GM18951 (cell line): Measurements from ENCODE around the gene SNRNP25.

Experiments
- POLR2A ChIP-seq: IDR thresholded peaks from 4 replicates; pipeline ENCODE4 v1.6.1; 2011; ENCODE audit warnings: mild to moderate bottlenecking; ENCODE audit not compliant: insufficient read length, insufficient read depth; ENCODE audit errors: extremely low read depth
- in situ Hi-C: fragments of 300-500 bp; cut with MboI; formaldehyde crosslinking; loops from one replicate; pipeline ENCODE4 v1.12.0; 2022; ENCODE audit warnings: low sequenced_read_pairs, mixed read lengths, inconsistent platforms; ENCODE audit not compliant: unreplicated experiment

The SNRNP25 gene

GRCh38 chr16:102060-102855 lies 48.6 kb downstream of the SNRNP25 start:
- no peak for TF ChIP-seq POLR2A
- in situ Hi-C loops = no loop called here

- in situ Hi-C loops = no loop called here
- no peak for TF ChIP-seq POLR2A
These were observed 50.7 kb downstream of the SNRNP25 start for GRCh38 chr16:104355-104754.

DNA sequence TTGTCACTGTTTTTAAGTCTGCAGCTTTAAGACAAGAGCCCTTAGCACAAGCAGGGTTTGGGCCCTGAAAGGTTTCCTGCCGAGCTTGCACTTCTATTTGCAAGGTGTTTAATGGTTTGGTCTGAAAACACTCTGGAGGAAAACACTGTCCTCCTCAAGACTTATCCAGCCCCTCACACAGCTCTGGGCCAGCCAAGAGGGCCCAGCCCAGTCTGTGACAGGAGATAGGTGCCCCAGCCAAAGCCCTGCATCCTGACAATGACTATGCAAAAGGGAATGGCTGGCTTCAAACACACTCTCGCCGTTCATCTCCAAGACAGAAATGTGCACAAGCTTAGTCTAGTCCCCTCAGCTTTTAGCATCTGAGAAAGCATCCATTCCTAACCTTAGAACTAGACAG lies 51.3 kb downstream of the SNRNP25 start:
- in situ Hi-C loops = no loop called here
- TF ChIP-seq POLR2A = no peak

GRCh38 chr16:105521-105920 lies 51.9 kb downstream of the SNRNP25 start:
- in situ Hi-C loops = no loop called here
- TF ChIP-seq POLR2A = no peak

GRCh38 chr16:106623-107324 lies 53.1 kb downstream of the SNRNP25 start:
- in situ Hi-C loops = no loop called here
- TF ChIP-seq POLR2A = no peak
